Smooth muscle cell of the coronary artery (primary cell): ENCODE results near the gene CAPN3. TPM values are rescaled to one million over a fixed set of nuclear protein-coding genes. Genes with fewer than 3 reads are reported as not detected.

Source experiments
- total RNA-seq: library from RNA; depleted of rRNA; stranded (reverse); fragments of >200 nt; gene quantifications from 2 replicates; pipeline ENCODE4 v1.2.3, GENCODE V29; 2014; ENCODE audit warnings: low replicate concordance

Gene CAPN3
- total RNA-seq, result 0.60 and 2.6 TPM in 2 replicates

GRCh38 chr15:42359249-42359648, at the start of gene CAPN3:
TSS of gene CAPN3 (plus strand) at chr15:42359501. CDS start at chr15:42359806, 305 bp downstream.

Other genes with a start within 250 kb of the CAPN3 start
- gene PLA2G4F, start 202.9 kb upstream of the CAPN3 start, total RNA-seq, result not detected in 2 replicates
- gene VPS39, start 151.2 kb upstream of the CAPN3 start, total RNA-seq, result 32.3 and 39.1 TPM in 2 replicates
- gene GANC, start 86.3 kb upstream of the CAPN3 start, total RNA-seq, result 11.4 and 12.9 TPM in 2 replicates
- 34.4 and 35.1 TPM in 2 replicates for gene TMEM87A, start 86.1 kb upstream of the CAPN3 start, total RNA-seq
- 69.1 and 121 TPM in 2 replicates for gene ZNF106, start 131.6 kb downstream of the CAPN3 start, total RNA-seq
- gene SNAP23, start 136.1 kb downstream of the CAPN3 start, total RNA-seq, result 49.6 and 161 TPM in 2 replicates
- 5.0 and 10.2 TPM in 2 replicates for gene LRRC57, start 189.3 kb downstream of the CAPN3 start, total RNA-seq
- 8.0 and 16.5 TPM in 2 replicates for gene HAUS2, start 189.3 kb downstream of the CAPN3 start, total RNA-seq
- 1.6 and 5.1 TPM in 2 replicates for gene STARD9, start 216.1 kb downstream of the CAPN3 start, total RNA-seq